PC-9 (cell line): Measurements from ENCODE around the gene RNF126. TPM values are rescaled to one million over a fixed set of nuclear protein-coding genes. Genes with fewer than 3 reads are reported as not detected.

Experiments used
- BruUV-seq: library from RNA; stranded (reverse); fragments of 400-500 nt; replicated peaks from 2 replicates; lab custom pipeline; 2021; lab: Mats Ljungman, UMichigan
- CTCF ChIA-PET: fragments of 300-600 bp; sonication (Branson Sonifier 250); formaldehyde crosslinking; loops from one replicate; lab custom pipeline; 2022; ENCODE audit warnings: antibody characterized with exemption; lab: Charles Lee
- POLR2A ChIA-PET: fragments of 300-600 bp; sonication (Branson Sonifier 250); formaldehyde crosslinking; loops from one replicate; lab custom pipeline; 2022; ENCODE audit warnings: antibody characterized with exemption; ENCODE audit not compliant: unreplicated experiment; lab: Charles Lee
- DNase-seq, 2 experiments: peaks; one replicate each; pipeline versions ENCODE4 v3.0.0 to v3.0.0-alpha.2; 2015 to 2022; ENCODE audit warnings: mixed read lengths in 1 of 2
- H2AFZ ChIP-seq: fragments of 200-600 bp; sonication (generic); 2 replicates; pipeline ENCODE4 v1.8.1; 2017; ENCODE audit warnings: antibody characterized with exemption
- H3F3A ChIP-seq: fragments of 200-600 bp; sonication (generic); 2 replicates; pipeline ENCODE4 v1.8.1; 2017; ENCODE audit warnings: antibody characterized with exemption, mild to moderate bottlenecking, low read depth; ENCODE audit not compliant: insufficient read depth
- H3K27ac ChIP-seq: fragments of 200-600 bp; sonication (generic); 2 replicates; pipeline ENCODE4 v1.6.1; 2016; ENCODE audit warnings: mixed run types
- H3K27me3 ChIP-seq: fragments of 200-600 bp; sonication (generic); 2 replicates; pipeline ENCODE4 v1.6.1; 2016; ENCODE audit warnings: low read depth, mixed run types; ENCODE audit not compliant: insufficient read depth
- H3K36me3 ChIP-seq: fragments of 200-600 bp; sonication (generic); 2 replicates; pipeline ENCODE4 v1.6.1; 2016; ENCODE audit warnings: low read depth, mixed run types
- H3K4me1 ChIP-seq: fragments of 200-600 bp; sonication (generic); replicated peaks from 2 replicates; pipeline ENCODE4 v1.6.1; 2016; ENCODE audit warnings: mixed run types; ENCODE audit not compliant: insufficient read depth
- H3K4me2 ChIP-seq: fragments of 200-600 bp; sonication (generic); 2 replicates; pipeline ENCODE4 v1.6.1; 2017; ENCODE audit warnings: mixed run types
- H3K4me3 ChIP-seq: fragments of 200-600 bp; sonication (generic); 2 replicates; pipeline ENCODE4 v1.6.1; 2016; ENCODE audit warnings: mixed run types
- H3K79me2 ChIP-seq: fragments of 200-600 bp; sonication (generic); 2 replicates; pipeline ENCODE4 v1.6.1; 2017; ENCODE audit warnings: low read depth, mixed run types
- H3K9me2 ChIP-seq: fragments of 200-600 bp; sonication (generic); 2 replicates; pipeline ENCODE4 v1.8.1; 2017; ENCODE audit warnings: mild to moderate bottlenecking; ENCODE audit not compliant: insufficient read depth
- H3K9me3 ChIP-seq: fragments of 200-600 bp; sonication (generic); 2 replicates; pipeline ENCODE4 v1.8.1; 2016; ENCODE audit warnings: low read depth; ENCODE audit not compliant: insufficient read depth
- H4K20me1 ChIP-seq: fragments of 200-600 bp; sonication (generic); 2 replicates; pipeline ENCODE4 v1.8.1; 2017; ENCODE audit not compliant: insufficient read depth
- CTCF ChIP-seq: fragments of 200-600 bp; sonication (generic); conservative IDR thresholded peaks from 2 replicates; pipeline ENCODE4 v1.6.1; 2017; ENCODE audit warnings: mixed run types, antibody characterized with exemption, mild to moderate bottlenecking, moderate library complexity
- EZH2 ChIP-seq: fragments of 200-600 bp; sonication (generic); IDR thresholded peaks from 2 replicates; pipeline ENCODE4 v1.8.0; 2017; ENCODE audit warnings: antibody characterized with exemption, low read depth
- intact Hi-C: fragments of 100-400 bp; cut with micrococcal nuclease; formaldehyde crosslinking; loops from one replicate; pipeline ENCODE4 v1.10.0; 2022; ENCODE audit not compliant: unreplicated experiment
- total RNA-seq: library from RNA; stranded (reverse); gene quantifications from 2 replicates; pipeline ENCODE4 v1.2.3, GENCODE V29; 2021

RNF126 gene
- total RNA-seq, 1 experiment from 2014 or later, result 54.4 TPM

- Histone ChIP-seq H3K4me3 (no peak overlapping the region), H3K79me2 (peaks cover 86% of the 10 kb centered on the region), H3K27me3 (no peaks in the 10 kb centered on the region), H3K9me3 (no peaks in the 10 kb centered on the region), H3K36me3 (0 out of 2 replicates have a peak, but pooled peaks cover 4% of the 10 kb centered on the region), H3K4me2 (no peak overlapping the region), H3K9me2 (no peaks in the 10 kb centered on the region), H3K27ac (no peak overlapping the region), H2AFZ (no peak overlapping the region), H3K4me1 (peaks cover 14% of the 10 kb centered on the region), H4K20me1 (peaks cover 78% of the 10 kb centered on the region), H3F3A (peaks cover 13% of the 10 kb centered on the region)
- ChIA-PET POLR2A (no interaction called here), CTCF (no interaction called here)
- TF ChIP-seq EZH2 (no peak), CTCF (no peak)
- no peak for DNase-seq
- intact Hi-C loops, result no loop called here
- no TSS peak for BruUV-seq
Observed at GRCh38 chr19:658916-659839, 3.8 kb downstream of the RNF126 start.

- no peak overlapping the region for H3K4me2 ChIP-seq
- no peaks in the 10 kb centered on the region for H3K9me2 ChIP-seq
- POLR2A ChIA-PET, result no interaction called here
- no peak for DNase-seq
- no peak overlapping the region for H3K4me3 ChIP-seq
- H4K20me1 ChIP-seq, result peaks cover 87% of the 10 kb centered on the region
- 0 out of 2 replicates have a peak, but pooled peaks cover 4% of the 10 kb centered on the region for H3K36me3 ChIP-seq
- H3K4me1 ChIP-seq, result peaks cover 9% of the 10 kb centered on the region
- no peak overlapping the region for H2AFZ ChIP-seq
- intact Hi-C loops, result no loop called here
- peaks cover 95% of the 10 kb centered on the region for H3K79me2 ChIP-seq
- CTCF ChIA-PET, result no interaction called here
- no TSS peak for BruUV-seq
- 0 out of 2 replicates have a peak, but pooled peaks cover 8% of the 10 kb centered on the region for H3F3A ChIP-seq
- TF ChIP-seq CTCF (no peak), EZH2 (no peak)
- no peak overlapping the region for H3K27ac ChIP-seq
- no peaks in the 10 kb centered on the region for H3K9me3 ChIP-seq
- no peaks in the 10 kb centered on the region for H3K27me3 ChIP-seq
Observed at GRCh38 chr19:658059-658839, 4.8 kb downstream of the RNF126 start.

- no peak overlapping the region for H3K4me3 ChIP-seq
- DNase-seq, result no peak
- H3K4me2 ChIP-seq, result no peak overlapping the region
- no peaks in the 10 kb centered on the region for H3K9me3 ChIP-seq
- H4K20me1 ChIP-seq, result peaks cover 93% of the 10 kb centered on the region
- no peak for TF ChIP-seq CTCF
- no peak for TF ChIP-seq EZH2
- H3K79me2 ChIP-seq, result peaks cover 99% of the 10 kb centered on the region
- H3F3A ChIP-seq, result 0 out of 2 replicates have a peak, but pooled peaks cover 8% of the 10 kb centered on the region
- POLR2A ChIA-PET, result no interaction called here
- BruUV-seq, result no TSS peak
- CTCF ChIA-PET, result no interaction called here
- no peak overlapping the region for H2AFZ ChIP-seq
- H3K27me3 ChIP-seq, result no peaks in the 10 kb centered on the region
- intact Hi-C loops, result no loop called here
- no peaks in the 10 kb centered on the region for H3K9me2 ChIP-seq
- 0 out of 2 replicates have a peak, but pooled peaks cover 4% of the 10 kb centered on the region for H3K36me3 ChIP-seq
- H3K27ac ChIP-seq, result no peak overlapping the region
- H3K4me1 ChIP-seq, result peaks cover 9% of the 10 kb centered on the region
Observed at GRCh38 chr19:657611-658010, 5.4 kb downstream of the RNF126 start.
